ENCODE measurements around the gene PRKACB.

Gene PRKACB

GRCh38 chr1:84156210-84156621 is 12.1 kb downstream of the PRKACB start:
- DNase-seq (ENCODE audit: low spot score): no peak

DNA sequence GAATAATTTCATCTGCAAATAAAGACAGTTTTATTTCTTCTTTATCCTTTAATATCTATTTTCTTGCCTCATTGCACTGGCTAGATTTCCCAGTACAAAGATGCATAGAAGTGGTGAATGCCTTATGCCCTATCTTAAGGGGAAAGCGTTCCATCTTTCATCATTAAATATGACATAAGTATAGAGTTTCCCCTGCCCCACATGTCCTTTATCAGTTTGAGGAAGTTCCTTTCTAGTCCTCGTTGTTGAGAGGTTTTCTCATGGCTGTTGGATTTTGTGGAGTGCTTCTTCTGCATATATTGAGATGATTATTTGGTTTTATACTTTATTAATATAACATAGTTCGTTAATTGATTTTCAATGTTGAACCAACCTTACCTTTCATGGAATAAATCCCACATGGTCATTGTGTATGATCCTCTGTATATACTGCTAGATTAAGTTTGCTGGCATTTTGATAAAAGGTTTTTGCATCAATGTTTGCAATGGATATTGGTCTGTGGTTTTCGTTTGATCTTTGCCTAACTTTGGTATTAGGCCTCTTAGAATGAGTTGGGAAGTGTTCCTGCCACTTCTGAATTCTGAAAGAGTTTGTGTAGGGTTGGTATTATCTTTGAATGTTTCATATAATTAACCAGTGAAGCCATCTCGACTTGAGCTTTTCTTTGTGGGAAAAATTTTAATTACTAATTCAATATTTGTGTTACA is 15.6 kb downstream of the PRKACB start:
- no peak for DNase-seq (ENCODE audit: low spot score)

GRCh38 chr1:84162295-84162694 is 18.2 kb downstream of the PRKACB start:
- no peak for DNase-seq (ENCODE audit: low spot score)

GRCh38 chr1:84163123-84163931 is 19.3 kb downstream of the PRKACB start:
- no peak for DNase-seq (ENCODE audit: low spot score)

GRCh38 chr1:84164161-84164560 is 20.1 kb downstream of the PRKACB start:
- no peak for DNase-seq (ENCODE audit: low spot score)

DNA sequence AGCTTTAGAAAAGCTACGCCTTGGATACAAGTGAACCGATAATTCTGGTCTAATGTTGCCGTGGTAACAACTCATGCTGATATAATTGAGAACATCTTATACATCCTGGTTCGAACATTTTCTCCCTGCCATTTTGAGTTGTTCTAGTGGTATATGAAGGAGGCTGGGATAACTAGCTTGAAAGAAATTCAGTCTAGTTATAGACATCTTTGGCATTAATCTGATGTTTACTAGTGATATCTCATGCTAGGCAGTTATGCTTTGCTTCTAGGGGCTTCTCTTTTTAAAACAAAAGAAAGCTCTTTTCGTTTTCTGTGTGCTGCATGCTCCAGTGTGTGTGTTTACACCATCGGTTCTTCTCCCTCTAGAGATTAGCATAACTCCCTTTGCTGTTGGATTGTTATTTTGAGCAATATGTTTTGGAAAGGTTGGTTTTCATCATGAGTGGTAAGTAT is 20.5 kb downstream of the PRKACB start:
- DNase-seq (ENCODE audit: low spot score): no peak

GRCh38 chr1:84165601-84166000 is 21.5 kb downstream of the PRKACB start:
- no peak for DNase-seq (ENCODE audit: low spot score)

GRCh38 chr1:84166797-84167196 is 22.7 kb downstream of the PRKACB start:
- DNase-seq (ENCODE audit: low spot score): no peak

DNA sequence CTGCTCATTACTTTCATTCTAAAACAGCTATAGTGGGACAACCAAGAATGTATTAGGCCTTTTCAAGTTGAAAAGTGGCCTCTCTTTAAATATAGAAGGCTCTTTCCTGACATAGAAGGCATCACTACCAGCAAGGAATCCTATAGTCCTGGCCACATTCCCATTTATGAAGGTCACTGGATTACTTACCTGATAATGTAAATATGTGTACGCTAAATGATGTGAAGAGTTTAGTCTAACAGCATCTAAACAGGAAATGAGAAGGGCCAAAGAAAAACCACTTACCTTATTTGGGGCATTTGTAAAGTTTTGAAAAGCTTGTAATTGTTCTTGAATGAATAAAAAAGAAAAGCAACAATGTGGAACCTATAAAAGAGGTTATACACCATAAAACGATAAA is 24.7 kb downstream of the PRKACB start:
- DNase-seq (ENCODE audit: low spot score): no peak

- no peak for DNase-seq (ENCODE audit: low spot score)
These were observed 26.1 kb downstream of the PRKACB start for GRCh38 chr1:84170171-84170570.

- no peak for DNase-seq (ENCODE audit: low spot score)
These were observed 27.4 kb downstream of the PRKACB start for GRCh38 chr1:84171481-84171880.

DNA sequence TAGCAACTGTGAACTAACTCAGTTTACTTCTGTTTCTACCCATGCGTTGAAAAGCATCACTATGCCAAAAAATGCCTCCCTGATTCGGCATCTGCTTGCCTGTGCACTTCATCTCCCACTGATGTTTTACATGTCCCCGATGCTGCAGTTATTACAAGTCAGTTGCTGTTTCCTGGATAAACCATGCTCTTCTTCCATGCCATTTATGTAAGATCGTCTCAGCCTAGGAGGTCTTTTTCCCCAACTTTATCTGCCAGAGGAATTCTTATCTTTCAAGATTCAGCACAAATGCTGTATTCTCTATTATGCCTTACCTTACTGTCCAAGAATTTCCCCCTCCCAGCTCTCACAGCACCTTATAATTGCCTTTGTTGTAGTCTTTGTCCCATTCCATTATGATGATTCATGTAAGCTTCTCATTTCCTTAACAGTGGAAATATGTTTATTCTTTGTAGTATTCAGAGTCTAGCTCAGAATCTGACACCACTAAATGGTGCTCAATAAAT is 30.0 kb downstream of the PRKACB start:
- no peak for DNase-seq (ENCODE audit: low spot score)

DNA sequence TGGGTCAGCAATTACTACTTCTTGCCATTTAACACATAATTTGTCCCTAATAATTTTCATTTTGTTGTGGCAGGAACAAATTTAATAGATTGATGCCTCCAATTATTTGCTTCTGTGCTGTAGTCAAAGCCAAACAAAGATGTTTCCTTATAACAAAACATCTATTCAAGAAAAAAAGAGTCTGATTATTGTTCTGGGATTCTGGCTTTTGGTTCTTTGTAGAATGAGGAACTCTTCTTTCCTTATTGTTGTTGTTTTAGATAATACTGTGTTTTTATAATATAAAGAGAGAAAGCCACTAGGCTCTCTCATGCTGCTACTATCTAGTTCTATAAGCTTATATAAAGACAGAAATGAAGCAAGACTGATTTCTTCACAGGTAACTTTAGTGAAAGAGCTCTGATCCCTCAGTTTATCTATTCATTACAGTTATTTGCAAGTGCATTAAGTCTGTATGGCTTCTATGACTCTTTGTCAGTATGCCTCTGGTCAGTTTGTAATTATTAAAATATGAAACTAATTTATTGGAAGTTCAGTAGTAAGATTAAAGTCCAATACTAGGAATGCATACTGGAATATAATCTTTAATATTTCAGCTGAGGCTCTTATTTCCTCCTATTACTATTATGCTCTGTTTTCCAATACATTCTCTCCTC is 37.4 kb downstream of the PRKACB start:
- DNase-seq (ENCODE audit: low spot score): no peak

DNA sequence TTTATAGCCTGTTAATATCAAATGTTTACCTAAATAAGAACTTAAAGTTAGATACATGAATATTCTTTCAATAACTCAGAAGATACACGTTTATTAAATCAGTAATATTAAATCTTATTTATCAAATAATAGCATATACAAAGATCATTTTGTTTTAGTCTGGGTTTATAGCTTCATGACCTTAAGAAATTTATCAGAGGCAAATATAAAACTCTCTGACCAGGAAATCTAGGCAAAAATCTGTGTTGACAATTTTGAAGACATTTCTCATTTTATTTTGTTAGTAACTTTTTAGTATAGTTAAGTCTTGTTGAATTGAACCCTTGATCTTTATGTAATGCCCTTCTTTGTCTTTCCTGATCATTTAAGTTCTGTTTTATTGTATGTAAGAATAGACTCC is 46.4 kb downstream of the PRKACB start:
- DNase-seq (ENCODE audit: low spot score): no peak

DNA sequence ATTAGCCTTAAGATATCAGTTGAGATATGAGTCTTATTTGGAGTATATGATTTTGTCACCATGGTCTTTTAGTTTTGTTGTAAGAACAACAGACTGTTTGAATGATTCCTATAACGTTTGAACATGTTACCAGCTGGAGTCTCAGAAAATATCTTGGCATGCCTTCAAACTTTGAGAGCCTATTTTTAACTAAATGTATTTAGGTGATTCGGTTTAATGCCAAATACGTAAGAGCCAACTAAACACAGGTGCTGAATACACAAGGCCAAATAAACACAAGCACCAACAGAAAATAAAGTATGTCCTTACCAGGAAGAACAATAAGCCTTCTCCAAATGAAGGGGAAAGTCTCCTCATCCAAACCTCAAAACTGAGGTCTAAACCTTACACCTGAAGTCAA is 48.6 kb downstream of the PRKACB start:
- DNase-seq (ENCODE audit: low spot score): no peak

DNA sequence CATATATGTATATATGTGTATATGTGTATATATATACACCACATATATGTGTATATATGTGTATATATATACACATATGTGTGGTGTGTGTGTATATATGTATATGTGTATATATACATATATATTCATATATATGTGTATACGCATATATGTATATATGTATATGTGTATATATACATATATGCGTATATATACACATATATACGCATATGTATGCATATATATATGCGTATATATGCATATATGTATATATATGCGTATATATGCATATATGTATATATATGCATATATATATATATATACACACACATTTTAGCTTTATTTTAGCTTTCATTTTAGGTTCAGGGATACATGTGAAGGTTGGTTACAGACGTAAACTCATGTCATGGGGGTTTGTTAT is 54.8 kb downstream of the PRKACB start:
- DNase-seq (ENCODE audit: low spot score): no peak

DNA sequence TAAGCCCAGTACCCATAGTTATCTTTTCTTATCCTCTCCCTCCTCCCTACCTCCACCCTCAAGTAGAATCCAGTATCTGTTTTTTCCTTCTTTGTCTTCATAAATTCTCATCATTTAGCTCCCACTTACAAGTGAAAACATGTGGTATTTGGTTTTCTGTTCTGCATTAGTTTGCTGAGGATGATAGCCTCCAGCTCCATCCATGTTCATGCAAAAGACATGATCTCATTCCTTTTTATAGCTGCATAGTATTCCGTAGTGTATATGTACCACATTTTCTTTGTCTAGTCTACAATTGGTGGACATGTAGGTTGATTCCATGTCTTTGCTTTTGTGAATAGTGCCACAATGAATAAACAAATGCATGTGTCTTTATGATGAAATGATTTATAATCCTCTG is 55.2 kb downstream of the PRKACB start:
- no peak for DNase-seq (ENCODE audit: low spot score)

- DNase-seq (ENCODE audit: low spot score): no peak
These were observed 58.1 kb downstream of the PRKACB start for GRCh38 chr1:84202126-84202525.

DNA sequence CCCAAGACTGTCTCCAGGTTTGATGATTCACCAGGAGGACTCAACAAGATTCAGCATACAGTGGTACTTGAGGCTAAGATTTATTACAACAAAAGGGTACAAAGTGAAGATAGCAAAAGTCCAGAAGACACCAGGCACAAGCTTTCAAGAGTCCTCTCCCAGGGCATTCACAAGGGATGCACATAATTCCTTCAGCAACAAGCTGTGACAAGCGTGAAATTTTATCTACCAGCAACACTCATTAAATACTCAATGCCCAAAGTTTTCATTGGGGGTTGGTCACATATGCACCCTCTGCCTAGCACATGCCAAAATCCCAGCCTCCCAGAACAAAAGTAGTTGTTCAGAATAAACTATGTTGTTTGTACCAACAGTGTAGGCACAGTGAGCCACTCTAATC is 62.3 kb downstream of the PRKACB start:
- DNase-seq (ENCODE audit: low spot score): no peak

GRCh38 chr1:84208935-84209334 is 64.9 kb downstream of the PRKACB start:
- DNase-seq (ENCODE audit: low spot score): no peak

GRCh38 chr1:84214115-84214956 is 70.3 kb downstream of the PRKACB start:
- DNase-seq (ENCODE audit: low spot score): no peak

- DNase-seq (ENCODE audit: low spot score): no peak
These were observed 73.2 kb downstream of the PRKACB start for GRCh38 chr1:84217239-84217638.
